GM19467 (cell line): ENCODE results near the gene FBXW7.

ENCODE experiments used
- ATAC-seq: cut with Tn5 transposase; IDR thresholded peaks from one replicate; pipeline ENCODE4 v1.9.1; 2021; ENCODE audit warnings: mild to moderate bottlenecking, moderate library complexity; ENCODE audit not compliant: unreplicated experiment

Gene FBXW7

DNA sequence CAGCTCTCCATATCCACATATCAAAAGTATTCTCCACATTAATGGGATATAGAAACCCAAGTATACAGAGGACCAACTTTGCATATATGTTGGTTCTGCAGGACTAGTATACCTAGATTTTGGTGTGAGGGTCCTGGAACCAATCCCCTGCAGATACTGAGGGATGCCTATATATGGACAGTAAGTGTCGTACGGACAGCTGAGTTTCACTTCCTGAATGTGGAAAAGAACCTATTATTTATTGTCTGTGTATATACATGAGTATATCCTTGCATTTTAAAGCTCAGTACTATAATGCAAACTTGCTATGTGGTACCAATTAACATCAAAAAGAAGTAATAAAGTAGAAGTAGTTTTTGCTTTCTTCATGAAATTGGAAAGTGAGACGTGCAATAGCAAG, 101.9 kb downstream of the FBXW7 start:
- ATAC-seq = no peak

DNA sequence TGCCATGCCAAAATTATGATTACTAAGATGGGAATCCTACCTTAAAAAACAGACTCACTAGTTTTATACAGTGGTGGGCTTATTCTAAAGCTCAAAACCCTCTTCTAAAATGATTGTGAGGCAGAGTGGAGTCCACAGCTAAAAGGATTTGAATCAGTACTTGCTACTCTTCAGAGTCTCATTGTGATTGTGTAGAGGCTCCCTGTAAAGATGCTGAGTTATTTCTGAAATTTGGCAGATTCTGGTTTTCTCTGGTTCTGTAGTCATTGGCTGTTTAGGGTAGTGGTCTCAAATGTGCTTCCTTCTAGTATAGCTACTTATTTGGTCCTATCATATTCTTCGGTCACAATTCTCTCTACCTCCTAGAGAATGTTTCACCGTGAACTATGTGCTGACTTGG, 104.1 kb downstream of the FBXW7 start:
- ATAC-seq = no peak

DNA sequence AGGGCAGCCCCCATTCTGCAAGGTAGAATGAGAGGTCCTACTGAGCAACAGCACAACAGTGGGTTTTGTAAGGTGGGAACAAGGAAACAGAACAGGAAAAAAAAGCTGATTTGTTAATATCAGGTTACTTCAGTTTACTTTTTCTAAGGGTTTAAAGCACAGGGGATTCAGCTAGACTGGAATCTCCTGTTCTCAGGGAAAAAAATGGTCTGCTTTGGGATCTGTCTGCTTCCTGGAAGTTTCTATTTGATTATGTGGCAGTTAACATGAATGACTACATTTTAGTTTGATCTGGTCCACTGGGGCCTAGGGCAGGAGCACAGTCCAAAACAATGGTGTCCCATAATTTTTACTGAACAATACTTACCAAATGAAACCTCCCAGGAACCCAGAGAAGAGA, 104.6 kb downstream of the FBXW7 start:
- no peak for ATAC-seq

DNA sequence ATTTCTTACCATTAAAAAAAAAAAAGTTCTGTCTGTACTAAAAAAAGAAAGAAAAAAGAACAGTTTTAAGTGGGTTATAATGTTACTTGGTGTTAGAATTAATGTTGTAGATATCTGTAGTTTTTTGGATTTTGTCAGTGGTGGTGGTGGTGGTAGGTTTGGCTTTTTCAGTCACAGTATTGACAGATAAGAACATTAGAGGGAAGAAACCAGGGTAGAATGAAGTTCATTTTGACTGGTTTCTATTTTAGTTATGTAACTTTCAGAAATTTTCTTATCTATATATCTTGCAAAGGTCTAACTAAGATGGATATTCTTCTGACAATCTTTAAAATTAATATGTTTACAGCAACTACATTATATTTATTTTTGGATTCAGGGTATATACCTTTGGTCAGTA, 105.4 kb downstream of the FBXW7 start:
- ATAC-seq = no peak

DNA sequence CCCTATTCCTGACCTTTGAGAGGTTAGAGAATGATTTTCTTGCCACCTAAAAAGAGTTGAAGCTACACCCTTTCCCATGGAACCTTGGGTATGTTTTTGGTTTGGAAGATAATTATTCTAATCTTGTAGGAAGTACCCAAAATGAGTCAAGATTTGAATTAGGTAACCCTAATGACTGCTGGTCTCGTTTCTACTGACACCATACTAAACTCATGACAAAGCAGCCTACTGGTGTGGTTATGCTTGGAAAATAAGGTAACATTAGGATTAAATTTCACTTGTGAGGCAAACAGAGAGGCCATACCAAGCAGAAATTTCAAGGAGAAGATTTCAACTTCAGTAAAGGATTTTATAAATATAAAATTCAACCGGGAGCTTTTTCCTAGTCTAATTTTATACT, 107.9 kb downstream of the FBXW7 start:
- ATAC-seq = no peak

DNA sequence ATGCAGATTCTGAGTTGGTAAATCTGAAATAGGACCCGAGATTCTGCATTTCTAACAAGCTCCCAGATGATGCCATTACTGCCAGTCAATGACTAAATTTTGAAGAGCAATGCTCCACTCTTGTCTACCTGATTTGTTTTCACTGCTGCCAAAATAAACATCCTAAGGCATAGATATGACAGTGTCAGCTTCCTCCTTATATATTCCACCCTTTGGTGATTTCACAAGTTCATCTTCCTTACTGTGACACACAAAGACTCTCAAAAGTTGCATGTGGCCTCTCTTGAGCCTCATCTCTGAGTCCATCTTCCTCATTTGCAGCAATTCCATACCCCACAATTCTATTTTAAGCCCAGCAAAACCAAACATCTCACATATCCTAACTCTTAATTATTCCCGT, 110.9 kb downstream of the FBXW7 start:
- ATAC-seq = no peak

DNA sequence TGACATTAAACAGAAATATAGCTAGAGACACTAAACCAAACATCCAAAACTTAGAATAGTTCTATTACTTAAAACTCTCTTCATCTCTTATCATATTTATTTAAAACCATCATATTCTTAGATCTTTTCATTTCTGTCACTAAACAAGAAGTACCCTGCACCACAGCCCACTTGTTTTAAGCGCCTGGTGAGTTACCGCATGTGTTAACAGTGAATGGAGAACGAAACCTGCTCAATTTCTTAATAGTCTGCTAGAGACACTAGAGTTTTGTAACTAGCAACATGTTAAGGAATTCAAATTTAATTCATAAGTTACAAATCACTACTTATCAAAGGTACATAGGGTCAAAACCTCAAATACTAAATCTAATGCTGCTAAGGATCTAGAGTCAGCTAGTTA, 111.5 kb downstream of the FBXW7 start:
- no peak for ATAC-seq

DNA sequence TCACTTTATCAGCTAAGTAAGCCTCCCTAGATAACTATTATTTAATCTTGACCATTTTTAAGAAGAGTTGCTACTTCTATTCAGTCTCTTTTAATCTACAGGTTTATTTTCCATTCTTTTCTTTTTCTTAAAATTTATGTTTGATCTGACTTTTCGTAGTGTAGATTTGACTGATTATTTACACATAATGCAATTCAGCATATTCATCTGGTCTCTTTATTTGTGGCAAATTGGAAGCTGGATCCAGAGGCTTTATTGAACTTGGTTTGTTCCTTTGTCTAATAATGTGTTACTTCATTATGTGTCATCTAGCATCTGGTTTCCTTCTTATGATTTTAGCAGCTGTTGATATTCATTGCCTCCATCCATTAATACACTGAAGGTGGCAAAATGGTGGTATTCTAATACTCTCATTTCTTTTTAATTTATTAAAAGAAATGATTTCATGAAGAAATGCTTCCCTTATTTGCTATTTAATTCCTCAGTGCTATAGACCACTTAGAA, 113.0 kb downstream of the FBXW7 start:
- ATAC-seq = no peak

DNA sequence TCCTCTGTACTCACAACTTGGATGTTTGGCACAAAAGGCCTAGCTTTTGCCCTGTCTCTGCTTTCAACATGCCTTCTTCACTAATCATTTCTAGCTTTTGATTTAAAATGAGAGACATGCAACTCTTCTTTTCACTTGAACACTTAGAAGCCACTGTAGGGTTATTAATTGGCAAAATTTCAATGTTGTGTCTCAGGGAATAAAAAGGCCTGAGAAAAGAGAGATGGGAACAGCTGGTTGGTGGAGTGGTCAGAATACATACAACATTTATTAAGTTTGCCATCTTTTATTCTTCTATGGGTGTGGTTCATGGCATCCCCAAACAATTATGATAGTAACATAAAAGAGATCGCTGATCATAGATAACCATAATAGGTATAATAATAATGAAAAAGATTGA, 114.3 kb downstream of the FBXW7 start:
- no peak for ATAC-seq

DNA sequence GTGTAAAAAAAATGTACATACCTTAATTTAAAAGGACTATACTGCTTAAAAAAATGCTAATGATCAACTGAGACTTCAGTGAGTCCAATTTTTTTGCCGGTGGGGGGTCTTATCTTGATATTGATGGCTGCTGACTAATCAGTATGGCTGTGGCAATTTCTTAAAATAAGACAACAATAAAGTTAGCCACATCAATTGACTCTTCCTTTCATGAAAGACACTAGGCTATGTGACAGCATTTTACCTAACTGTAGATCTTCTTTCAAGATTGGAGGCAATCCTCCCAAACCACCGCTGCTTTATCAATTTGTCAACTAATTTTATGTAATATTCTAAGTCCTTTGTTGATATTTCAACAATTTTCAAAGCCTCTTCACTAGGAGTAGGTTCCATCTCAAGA, 116.1 kb downstream of the FBXW7 start:
- ATAC-seq = no peak

DNA sequence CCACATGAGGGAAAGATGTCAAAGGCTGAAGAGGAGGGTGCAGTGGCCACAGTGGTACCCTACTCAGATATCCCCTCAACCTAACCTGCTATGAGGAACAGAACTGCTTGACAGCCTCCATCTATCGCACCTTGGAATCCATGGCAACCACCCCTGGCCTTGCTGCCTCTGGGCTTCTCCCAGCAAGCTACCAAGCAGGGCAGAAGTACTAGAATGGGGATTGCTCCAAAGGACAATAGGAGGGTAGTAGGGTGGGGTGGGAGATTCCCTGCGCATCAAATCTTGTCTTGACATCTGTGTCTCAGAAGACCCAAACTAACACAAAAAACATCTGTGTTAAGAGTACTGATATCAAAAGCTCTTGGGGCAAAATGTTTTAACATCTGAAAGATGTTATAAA, 118.2 kb downstream of the FBXW7 start:
- ATAC-seq = no peak

DNA sequence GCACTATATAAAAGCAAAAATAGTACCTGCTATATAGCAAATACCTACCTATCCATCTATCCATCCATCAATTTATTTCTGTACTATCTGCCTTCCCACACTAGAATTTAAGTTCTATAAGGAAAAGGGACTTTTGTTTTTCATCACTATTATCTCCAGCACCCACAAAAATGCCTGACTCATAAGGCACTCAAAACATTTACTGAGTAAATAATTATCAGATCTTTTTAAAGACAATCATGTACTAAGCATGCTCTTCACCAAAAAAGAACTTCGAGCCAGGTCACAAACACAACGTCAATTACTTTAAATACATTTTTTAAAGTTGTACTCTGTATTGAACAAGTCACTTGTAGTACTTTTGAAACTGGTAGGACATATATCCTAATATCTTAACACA, 119.9 kb downstream of the FBXW7 start:
- no peak for ATAC-seq

DNA sequence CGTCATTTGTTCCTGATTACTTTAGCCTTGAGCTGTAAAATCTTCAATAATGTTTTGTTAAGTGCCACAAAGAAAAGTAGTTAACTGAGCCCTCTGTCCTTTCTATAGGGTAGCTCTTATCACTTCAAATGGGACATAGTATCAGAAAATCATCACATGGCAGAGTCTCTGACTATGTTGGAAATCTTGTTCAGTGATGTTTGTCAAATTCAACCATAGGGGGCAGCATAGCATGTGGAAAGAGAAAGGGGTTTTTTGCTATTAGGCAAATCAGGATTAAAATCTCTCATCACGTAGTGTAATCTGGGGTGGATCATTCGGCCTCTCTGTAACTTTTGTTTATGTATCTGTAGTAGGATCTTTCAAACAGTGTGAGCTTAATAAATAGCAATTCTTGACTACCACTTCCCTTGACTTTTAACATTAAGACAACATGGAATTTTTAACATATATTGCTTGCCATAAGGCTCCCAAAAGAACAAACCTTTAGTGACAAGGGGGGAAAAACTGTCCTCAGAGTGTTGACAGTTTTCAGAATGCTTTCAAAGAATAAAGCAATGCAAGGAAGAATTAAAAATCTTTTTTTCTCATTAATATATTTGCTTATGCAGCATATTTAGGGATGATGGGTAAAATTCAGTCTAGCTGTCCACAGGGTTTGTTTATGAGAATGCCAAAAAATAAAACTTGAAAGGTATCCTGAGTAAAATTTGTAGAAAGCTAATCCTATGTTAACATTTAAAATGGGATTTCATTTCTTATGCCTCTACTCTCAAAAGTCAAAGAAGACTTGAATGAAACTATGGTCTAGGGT, 127.2 kb downstream of the FBXW7 start:
- ATAC-seq = no peak

DNA sequence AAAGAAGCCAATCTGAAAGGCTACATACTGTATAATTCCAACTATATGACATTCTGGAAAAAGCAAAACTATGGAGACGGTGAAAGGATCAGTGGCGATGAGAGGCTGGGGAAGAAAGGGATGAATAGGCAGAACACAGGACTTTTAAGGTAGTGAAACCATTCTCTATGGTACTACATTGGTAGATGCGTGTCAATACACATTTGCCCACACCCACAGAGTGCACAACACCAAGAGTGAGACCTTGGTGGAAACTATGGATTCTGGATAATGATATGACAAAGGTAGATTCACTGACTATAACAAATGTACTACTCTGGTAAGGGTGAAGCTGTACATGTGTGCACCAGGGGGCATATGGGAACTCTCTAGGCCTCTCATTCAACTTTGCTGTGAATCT, 134.5 kb downstream of the FBXW7 start:
- ATAC-seq = no peak

DNA sequence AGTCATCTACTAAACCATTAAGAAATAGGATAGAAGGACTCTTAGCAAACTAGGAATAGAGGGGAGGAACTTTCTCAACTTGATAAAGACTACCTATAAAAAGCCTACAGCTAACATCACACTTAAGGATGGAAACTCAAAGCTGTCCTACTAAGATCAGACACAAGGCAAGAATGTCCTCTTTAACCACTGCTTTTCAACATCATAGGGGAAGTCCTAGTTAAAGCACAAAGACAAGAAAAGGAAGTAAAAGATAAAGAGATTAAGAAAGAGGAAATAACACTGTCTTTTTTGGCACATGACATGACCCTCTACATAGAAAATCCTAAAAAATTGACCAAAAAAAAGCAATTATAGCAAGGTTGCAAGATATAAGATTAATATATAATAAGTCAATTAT, 136.6 kb downstream of the FBXW7 start:
- no peak for ATAC-seq

DNA sequence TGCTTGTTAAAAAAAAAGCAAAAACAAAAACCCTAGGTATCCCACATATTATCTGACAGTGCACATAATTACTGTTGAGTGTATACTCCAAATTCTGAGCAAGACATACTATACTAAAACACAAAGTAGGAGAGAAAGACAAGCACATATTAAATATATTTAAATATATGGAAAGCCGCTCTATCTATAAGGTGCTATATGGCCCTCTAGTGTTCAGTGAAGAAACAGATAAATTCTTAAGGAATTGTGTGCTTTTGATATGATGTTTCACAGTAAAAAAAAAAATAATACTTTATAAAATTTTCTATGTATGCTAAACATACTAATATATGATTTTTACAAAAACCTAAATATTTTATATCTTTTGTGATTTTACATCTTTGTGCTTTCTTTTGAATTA, 137.8 kb downstream of the FBXW7 start:
- no peak for ATAC-seq

DNA sequence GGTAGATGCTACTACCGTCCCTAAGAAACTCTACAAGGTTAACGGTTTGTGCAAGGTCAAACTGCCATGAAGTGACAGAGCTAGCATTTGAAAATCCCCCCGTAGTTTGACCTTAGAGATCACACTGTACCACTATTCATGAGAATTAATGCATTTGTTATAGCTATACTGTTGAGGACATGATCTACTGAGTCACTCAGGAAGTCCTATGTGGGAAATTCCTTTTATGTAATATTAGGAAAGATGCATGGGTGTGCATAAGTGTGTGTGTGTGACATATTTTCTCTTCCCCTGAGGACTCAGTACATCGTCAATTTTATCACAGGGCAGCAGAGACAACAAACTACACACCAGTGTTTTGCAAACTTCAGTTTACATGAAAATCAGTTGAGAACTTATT, 141.1 kb downstream of the FBXW7 start:
- no peak for ATAC-seq

DNA sequence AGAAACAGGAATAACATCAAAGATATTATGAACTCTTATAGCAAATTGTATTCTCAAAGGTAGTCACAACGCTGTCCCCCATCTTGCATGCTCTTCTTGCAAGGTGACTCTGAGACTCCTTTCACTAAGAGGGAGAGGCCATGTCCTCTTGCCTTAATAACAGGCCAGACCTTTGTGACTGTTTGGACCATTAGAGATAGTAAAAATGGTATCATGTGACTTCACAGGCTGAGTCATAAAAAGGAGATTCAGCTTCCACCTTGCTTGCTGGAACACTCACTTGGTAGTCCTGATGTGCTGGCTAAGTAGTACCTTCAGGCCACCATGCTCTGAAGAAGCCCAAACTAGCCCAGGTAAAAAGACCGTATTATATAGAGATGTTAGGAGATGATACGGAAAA, 143.8 kb downstream of the FBXW7 start:
- ATAC-seq = no peak

DNA sequence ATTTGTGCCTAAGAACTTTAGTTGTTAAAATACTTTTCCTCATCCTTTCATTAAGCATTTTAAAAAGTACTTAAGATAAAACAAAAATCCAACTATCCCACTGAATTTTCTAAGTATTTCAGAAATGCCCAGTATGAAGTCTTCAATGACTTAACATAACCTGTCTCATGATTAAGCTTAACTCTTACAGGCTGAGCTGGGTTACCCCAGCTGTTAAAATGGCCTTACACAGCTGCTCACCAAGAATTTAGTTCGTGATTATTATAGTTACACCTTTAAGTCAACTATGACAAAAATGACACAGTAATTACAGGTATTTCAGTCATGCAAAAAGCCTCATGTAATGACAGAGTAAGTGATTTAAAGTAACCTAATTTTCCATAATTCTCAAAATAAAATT, 145.7 kb downstream of the FBXW7 start:
- no peak for ATAC-seq

DNA sequence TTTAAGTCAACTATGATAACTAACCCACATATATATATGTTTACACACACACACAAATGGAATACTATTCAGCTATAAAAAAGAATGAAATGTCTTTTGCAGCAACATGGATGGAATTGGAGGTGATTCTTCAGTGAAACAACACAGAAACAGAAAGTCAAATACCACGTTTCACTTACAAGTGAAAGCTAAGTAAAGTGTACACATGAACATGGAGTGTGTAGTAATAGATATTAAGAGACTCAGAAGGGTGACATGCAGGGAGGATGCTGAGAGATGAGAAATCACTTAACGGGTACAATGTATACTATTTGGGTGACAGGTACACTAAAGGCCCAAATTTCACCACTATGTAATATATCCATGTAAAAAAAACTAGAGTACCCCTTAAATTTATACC, 146.5 kb downstream of the FBXW7 start:
- no peak for ATAC-seq

DNA sequence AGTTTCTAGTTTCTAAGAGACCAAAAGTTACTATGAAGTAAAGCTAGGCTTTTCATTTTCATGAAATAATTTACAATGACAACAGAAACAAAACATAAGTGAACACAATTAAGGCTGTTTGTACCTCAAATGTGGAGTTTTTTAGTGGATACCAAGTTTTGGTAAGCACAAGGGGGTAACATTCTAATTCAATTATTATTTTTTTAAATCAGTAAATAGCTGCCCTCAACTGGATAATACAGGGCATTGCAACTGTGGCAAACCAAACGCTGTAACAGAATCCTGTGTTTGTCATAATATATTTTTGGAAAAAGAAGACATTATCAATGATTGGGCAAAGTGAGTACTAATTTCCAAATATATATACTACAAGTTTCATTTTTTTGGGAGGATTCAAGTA, 150.3 kb downstream of the FBXW7 start:
- no peak for ATAC-seq

DNA sequence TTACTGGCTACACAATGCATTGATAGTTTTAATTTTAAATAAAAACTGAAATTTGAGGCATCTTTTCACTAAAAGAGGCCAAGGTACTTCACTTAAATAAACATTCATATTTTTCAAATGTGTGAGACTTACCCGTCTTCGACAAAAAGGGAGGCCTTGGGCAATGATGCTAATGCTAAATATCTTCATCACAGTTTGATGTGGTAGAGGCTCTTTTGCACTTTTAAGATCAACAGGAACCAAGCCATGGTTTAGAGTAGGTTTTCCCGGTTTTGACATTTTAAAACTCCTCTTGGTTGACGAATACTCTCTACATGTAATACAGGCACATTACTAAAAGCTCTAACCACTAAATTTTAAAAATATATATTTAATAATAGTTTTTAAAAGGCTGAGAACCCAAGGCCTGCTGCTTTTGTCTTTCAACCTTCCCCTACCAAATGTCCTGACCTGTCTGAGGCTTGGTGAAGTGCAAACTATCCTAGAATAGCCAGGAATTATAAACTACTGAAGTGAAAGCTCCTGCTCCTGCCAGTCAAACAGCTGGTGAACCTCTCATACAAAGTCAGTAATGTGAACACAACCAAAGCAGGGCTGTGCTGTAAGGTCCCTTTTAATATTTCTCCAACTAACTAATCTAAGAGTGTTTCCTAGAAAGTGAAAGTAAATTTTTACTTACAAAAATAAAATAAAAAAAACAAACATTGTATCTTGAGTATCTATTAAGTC, 153.7 kb downstream of the FBXW7 start:
- ATAC-seq = no peak
